ENCODE measurements around the gene IGSF11.

GRCh38 chr3:118900737-118901525 is 133.7 kb downstream of the IGSF11 start:
- no peak for TF ChIP-seq CHD2 (IDR thresholded peaks at IDR 0.05; ENCODE audit: low read depth, low read length)
- TF ChIP-seq ZZZ3 (IDR thresholded peaks at IDR 0.05): no peak
- no peak for TF ChIP-seq USF2 (CRISPR knock-in tag; IDR thresholded peaks at IDR 0.05)
- TF ChIP-seq, protein P1, sequence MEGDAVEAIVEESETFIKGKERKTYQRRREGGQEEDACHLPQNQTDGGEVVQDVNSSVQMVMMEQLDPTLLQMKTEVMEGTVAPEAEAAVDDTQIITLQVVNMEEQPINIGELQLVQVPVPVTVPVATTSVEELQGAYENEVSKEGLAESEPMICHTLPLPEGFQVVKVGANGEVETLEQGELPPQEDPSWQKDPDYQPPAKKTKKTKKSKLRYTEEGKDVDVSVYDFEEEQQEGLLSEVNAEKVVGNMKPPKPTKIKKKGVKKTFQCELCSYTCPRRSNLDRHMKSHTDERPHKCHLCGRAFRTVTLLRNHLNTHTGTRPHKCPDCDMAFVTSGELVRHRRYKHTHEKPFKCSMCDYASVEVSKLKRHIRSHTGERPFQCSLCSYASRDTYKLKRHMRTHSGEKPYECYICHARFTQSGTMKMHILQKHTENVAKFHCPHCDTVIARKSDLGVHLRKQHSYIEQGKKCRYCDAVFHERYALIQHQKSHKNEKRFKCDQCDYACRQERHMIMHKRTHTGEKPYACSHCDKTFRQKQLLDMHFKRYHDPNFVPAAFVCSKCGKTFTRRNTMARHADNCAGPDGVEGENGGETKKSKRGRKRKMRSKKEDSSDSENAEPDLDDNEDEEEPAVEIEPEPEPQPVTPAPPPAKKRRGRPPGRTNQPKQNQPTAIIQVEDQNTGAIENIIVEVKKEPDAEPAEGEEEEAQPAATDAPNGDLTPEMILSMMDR (IDR thresholded peaks at IDR 0.05 in 2 of 3, conservative IDR thresholded peaks at IDR 0.05 in 1 of 3; ENCODE audit: insufficient read depth in 2 of 3, low read depth in 1 of 3, low read length in 3 of 3): no peak
- TF ChIP-seq, protein P2, sequence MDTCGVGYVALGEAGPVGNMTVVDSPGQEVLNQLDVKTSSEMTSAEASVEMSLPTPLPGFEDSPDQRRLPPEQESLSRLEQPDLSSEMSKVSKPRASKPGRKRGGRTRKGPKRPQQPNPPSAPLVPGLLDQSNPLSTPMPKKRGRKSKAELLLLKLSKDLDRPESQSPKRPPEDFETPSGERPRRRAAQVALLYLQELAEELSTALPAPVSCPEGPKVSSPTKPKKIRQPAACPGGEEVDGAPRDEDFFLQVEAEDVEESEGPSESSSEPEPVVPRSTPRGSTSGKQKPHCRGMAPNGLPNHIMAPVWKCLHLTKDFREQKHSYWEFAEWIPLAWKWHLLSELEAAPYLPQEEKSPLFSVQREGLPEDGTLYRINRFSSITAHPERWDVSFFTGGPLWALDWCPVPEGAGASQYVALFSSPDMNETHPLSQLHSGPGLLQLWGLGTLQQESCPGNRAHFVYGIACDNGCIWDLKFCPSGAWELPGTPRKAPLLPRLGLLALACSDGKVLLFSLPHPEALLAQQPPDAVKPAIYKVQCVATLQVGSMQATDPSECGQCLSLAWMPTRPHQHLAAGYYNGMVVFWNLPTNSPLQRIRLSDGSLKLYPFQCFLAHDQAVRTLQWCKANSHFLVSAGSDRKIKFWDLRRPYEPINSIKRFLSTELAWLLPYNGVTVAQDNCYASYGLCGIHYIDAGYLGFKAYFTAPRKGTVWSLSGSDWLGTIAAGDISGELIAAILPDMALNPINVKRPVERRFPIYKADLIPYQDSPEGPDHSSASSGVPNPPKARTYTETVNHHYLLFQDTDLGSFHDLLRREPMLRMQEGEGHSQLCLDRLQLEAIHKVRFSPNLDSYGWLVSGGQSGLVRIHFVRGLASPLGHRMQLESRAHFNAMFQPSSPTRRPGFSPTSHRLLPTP (IDR thresholded peaks at IDR 0.05; ENCODE audit: borderline replicate concordance, extremely low read depth, insufficient read length): no peak
- no peak for TF ChIP-seq NRF1 (conservative IDR thresholded peaks at IDR 0.05 in 1 of 2, IDR thresholded peaks at IDR 0.05 in 1 of 2)
- no peak for TF ChIP-seq CREM (IDR thresholded peaks at IDR 0.05; ENCODE audit: low read depth)
- TF ChIP-seq, protein P3, sequence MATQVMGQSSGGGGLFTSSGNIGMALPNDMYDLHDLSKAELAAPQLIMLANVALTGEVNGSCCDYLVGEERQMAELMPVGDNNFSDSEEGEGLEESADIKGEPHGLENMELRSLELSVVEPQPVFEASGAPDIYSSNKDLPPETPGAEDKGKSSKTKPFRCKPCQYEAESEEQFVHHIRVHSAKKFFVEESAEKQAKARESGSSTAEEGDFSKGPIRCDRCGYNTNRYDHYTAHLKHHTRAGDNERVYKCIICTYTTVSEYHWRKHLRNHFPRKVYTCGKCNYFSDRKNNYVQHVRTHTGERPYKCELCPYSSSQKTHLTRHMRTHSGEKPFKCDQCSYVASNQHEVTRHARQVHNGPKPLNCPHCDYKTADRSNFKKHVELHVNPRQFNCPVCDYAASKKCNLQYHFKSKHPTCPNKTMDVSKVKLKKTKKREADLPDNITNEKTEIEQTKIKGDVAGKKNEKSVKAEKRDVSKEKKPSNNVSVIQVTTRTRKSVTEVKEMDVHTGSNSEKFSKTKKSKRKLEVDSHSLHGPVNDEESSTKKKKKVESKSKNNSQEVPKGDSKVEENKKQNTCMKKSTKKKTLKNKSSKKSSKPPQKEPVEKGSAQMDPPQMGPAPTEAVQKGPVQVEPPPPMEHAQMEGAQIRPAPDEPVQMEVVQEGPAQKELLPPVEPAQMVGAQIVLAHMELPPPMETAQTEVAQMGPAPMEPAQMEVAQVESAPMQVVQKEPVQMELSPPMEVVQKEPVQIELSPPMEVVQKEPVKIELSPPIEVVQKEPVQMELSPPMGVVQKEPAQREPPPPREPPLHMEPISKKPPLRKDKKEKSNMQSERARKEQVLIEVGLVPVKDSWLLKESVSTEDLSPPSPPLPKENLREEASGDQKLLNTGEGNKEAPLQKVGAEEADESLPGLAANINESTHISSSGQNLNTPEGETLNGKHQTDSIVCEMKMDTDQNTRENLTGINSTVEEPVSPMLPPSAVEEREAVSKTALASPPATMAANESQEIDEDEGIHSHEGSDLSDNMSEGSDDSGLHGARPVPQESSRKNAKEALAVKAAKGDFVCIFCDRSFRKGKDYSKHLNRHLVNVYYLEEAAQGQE (IDR thresholded peaks at IDR 0.05; ENCODE audit: borderline replicate concordance): no peak
- TF ChIP-seq, protein P3 (CRISPR knock-in tag; IDR thresholded peaks at IDR 0.05; ENCODE audit: low read depth): no peak
- no peak for TF ChIP-seq ELF1 (tag; IDR thresholded peaks at IDR 0.05)
- no peak for TF ChIP-seq ZNF253 (CRISPR knock-in tag; conservative IDR thresholded peaks at IDR 0.05)
- no peak for TF ChIP-seq CEBPB (tag; IDR thresholded peaks at IDR 0.05)
